ENCODE data around the gene SHF.

SHF gene

DNA sequence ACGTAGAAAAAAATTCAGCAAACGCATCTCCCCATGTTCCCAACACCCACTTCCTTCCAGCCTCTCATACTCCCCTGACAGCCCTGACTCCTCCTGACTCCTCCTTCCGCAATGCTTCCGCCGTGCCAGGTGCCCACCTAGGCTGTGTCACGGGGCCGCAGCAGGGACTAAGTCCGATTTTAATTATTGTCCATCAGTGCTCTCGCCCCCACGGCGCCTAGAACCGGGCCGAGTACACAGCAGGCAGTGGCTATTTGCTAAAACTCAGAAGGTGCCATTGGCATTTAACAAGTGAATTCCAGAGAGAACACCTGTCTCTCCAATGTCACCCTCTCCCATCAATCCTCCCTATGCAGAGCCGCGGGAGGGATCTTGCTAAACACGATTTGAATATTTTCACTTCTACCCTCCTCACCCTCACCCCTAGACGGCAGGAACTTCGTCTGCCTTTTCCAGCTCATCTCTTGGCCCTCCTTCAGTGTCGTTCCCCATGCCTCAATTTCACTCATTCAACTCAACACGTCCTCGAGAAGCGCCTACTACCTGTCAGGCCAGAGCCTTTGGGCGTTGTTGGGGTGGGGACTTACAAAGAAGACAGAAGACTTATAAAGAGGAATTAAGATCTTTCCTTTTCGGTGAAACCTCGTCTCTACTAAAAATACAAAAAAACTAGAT, 11.5 kb upstream of the SHF start:
- FAIRE-seq = no peak

DNA sequence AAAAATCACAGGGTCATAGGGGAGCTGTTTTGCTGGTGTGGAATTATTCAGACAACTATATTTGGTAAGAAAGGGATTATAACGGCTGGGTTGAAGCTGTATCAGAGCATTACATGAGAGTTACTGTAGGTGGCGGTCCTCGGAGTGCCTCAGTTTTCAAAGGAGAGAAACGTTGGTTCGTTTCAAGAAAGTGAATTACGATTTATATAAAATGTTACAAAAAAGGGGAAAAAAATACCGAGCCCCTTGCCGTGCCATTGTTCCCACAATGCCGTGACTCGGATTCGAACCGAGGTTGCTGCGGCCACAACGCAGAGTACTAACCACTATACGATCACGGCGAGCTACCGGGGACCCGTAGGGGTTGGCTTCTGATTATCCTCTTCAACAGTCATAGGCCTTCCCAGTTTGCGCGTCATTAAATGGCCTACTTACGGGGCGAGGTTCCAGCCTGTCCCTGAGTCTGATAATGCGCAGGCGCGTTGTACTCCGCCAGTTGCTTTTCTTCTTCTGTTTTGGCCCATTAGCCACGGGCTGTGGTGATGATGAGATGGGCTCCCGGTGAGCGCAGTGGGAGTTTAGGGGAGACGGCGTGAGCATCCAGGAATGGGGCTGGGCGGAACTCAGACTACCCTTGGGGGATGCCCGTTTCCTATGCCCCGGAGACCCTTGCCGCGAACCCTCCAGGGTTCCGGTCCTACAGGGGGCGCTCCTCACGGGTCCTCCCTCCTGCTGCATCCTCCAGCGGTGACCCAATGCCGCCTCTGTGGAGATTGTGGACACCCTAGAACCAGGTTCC, 10.8 kb upstream of the SHF start:
- FAIRE-seq = peak; percentile 90

GRCh38 chr15:45197512-45197911, 9.7 kb upstream of the SHF start:
- no peak for FAIRE-seq

GRCh38 chr15:45187578-45187893, 230 bp downstream of the SHF start:
- FAIRE-seq = no peak

- no peak for FAIRE-seq
Measured at GRCh38 chr15:45186771-45187577, 792 bp downstream of the SHF start.

DNA sequence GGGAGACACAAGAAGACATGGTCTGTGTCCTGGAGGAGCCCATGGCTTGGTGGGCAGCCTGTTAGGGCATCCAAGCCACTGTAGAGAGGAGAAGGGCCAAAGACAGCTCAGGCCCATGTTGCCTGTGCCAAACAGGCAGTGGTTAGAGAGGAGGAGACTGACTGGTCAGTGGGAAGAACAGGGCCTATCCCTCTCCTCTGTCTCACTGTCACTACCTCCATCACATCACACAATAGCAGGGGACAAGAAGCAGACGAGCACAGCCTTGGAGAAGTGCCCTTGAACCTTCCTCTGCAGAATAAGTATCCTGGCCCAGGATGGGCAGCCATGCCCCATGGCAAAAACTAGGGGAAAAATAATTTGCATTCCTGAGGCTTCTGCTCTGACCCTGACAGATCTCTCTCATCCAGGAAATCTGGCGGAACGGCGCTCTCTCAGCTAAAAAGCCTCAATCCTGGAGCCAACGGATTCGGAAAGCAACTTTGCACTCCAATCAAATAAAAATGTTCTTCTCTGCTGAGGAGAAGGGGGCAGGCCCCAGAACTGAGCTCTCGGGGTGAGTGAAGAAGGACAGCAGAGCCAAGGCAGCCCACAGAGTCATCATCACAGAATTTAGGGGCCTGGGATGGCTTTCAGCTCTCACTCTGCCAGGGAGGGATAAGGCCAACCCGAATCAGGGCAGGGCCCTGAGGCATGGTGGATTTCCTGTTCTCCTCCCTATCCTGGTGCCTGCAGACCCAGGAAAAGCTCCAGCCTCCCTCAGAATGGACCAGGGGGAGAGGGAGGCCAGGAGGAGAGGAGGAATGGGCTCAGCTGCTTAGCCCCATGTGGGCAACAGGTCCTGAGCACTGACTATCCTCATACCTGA, 1.6 kb downstream of the SHF start:
- no peak for FAIRE-seq

DNA sequence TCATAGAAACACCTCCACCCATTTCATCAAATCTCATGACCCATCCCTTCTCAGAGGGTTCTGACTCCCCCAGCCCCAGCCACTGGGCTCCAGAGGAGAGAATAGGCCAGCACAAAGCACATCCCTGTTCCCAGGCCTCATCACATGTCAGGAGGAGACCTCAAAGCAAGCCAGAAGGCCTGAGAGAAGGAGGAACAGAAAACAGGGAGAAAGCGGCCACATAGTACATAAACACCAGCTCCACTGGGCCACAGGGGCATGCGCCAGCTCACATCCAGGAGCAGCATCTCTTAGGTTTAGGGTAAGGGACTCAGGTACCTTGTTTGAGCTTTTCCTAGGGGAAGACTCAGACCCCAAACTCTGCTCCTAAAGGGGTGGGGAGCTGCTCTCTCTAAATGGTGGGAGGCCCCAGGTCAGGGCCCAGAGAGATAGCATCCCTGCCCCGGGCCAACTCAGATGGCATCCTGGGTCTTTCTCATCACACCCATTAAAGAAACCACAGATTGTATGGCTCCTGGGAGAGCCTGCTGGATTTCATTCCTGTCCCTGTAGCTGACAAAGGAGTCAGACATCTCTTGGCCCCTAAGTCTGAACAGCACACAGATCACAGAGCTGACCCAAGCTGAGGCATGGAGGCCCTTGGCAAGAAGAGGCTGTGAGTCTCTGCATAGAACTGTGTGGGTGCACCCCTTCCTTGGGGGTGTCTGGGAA, 2.5 kb downstream of the SHF start:
- no peak for FAIRE-seq

DNA sequence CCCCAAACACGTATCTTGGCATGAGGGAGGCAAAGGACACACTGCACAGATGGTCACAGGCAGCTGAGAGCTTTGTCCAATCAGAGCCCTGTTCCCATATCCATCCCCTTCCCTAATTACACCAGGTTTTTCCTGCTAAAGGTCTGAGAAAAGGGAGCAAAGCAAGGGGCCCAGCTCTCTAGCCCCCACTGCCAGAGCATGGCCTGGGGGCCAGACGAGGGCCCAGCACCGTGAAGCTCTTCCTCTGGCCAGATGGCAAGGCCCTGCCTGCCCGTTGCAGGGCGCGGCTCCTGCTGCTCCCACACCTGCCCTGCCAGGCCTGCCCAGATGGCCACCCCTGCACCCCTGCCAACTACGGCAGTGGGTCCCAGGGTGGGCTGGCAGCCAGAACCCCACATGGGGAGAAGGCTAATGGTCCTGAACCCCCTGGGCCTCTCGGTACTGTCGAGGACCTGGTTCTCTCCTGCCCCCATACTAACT, 3.2 kb downstream of the SHF start:
- no peak for FAIRE-seq

DNA sequence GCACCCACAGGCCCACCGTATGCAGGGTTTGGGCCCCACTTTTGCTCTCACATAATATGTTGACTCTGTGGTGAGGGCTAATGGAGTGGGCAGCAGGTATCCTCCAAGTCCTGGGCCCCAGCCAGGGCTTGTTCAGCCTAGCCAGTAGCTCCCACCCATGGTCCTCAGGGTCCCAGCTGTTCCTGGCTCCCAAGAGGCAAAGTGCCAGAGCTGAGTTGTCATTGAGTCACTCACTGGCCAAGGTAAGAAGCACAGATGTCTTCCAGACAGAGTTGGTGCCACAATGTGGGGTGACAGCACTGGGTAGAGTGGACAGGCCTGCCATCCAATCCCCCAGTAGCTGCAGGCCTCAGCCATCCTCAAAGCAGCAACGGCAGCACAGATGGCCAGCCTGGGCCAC, 4.3 kb downstream of the SHF start:
- no peak for FAIRE-seq

- FAIRE-seq = no peak
Measured at GRCh38 chr15:45182996-45183395, 4.8 kb downstream of the SHF start.

DNA sequence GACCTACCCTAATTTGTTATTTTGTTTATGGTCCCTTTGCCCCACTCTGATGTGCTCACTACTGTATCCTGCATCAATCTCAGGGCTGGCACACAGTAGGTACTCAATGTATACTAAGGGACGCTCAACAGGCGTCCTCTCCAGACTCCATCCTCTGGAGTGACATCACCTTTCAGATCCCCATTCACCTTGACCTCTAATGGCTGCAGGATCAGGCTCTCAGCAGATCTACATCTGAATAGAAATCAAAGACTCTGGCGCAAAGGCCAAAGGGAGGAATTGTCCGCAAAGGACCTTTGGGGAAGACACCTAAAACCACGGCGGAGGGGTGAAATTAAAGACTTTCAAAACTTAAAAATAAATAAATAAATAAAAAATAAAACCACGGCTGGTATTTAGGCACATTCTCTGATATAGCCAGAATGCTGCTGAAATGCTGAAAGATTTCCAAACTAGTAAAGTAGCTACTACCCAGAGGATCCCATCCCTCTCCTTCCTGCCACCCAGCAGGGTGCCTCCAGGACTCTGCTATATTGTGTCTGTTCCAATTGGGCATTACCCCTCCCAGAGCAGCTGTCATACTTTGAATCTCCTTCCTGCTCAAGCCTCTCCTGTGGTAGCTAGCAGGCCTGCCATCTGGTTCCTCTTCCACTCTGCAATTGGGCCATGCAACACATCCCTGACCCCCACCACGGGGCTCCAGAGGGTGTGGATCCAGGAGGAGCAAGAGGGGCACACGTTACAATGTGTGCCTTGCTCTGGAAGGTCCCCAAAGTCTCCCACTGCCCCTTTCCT, 6.1 kb downstream of the SHF start:
- FAIRE-seq = no peak

DNA sequence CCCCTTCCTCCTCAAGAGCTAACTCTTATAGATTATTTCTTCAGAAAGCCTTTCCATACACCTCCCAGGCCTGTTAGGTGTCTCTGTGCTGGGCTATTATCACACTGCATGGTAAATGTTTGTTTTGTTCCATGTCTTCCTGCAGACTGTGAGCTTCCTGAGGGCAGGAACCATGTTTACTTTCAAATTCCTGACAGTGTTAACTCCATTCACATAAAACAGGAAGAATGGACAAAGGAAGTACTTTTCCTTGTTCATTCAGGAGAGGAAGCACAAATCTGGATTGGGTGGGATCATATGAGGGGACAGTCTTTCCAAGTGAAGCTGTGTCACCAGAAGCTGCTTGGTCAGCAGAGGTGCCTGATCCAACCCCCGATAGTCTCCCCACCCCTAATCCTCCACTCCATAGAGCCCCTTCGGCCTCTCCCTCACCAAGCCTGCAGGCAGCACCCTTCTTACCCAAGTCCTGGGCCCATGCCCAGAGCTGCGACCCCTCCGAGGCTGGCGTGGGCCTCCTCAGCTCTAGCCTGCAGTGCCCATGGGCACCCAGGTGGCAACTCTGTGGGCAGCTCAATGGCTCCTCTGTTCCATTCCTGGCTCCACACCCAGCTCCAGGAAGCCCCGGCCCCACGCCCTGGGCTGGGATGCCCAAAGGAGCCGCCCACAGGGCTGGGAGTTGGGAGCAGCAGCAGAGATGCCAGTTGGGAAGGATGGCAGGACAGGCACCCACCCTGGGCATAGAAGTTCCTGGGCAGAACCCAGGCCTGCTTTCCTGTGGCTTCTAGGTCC, 6.9 kb downstream of the SHF start:
- FAIRE-seq = no peak

GRCh38 chr15:45180201-45180600, 7.6 kb downstream of the SHF start:
- FAIRE-seq = no peak

DNA sequence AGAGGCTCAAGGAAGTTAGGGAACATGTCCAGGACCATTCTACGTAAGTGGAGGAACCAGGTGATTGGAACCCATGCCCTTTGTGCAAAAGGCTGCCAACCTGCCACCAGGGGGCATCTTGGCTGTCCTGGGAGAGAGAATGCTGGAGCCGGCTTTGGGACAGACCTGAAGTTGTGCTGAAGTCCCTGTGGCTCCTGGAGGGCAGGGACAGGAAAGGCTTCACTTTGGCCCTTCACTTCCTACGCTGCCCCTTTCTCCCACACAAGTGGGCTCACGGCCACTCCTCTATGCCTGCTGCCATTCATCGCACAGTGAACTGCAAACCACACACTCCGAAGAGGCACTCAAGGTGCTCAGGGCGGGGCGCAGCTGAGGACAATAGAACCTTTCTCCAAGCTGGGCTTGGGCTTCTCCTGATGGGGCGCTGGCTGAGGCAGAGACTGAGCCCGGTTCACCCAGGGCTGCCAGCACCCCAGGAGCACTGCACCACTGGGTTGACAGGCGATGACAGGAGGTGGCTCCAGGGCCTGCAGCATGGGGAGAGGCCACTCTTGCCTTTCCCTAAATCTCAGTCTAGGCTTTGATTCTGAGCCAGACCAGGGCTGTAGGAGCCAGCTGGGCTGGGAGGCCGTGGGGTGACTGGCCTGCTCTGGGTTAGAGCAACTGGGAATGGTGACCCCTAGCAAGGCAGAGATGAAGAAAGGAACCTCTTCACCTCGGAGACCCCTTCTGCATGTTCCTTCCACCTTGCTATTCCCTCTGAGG, 8.4 kb downstream of the SHF start:
- no peak for FAIRE-seq

- no peak for FAIRE-seq
Measured at GRCh38 chr15:45177285-45177684, 10.5 kb downstream of the SHF start.

GRCh38 chr15:45174577-45174976, 13.2 kb downstream of the SHF start:
- no peak for FAIRE-seq

DNA sequence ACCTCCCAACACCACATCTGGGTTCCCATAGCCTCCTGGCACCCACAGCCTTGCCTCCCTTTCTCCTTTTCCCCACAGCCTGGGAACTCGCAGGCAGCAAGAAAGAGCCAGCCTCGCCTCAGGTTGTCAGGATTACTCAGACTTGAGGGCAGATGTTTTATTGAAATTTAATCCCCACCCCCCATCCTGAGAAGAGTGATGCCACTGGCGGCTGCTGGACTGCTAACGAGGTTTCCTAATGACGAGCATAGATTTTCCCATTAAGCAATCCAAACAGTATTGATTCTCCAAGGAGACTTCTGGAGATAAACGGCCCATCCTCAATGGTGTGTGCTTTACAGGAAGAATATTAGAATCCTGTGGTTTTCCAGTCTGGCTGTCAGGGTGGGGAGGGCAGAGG, 13.7 kb downstream of the SHF start:
- no peak for FAIRE-seq

- FAIRE-seq = no peak
Measured at GRCh38 chr15:45171912-45172311, 15.9 kb downstream of the SHF start.

- FAIRE-seq = no peak
Measured at GRCh38 chr15:45169608-45170480, 17.9 kb downstream of the SHF start.
